ENCODE results near the gene SNAPC4. TPM values are rescaled to one million over a fixed set of nuclear protein-coding genes. Genes with fewer than 3 reads are reported as not detected.
A peak's percentile ranks its signal among the peaks of the same experiment; 100 is the strongest.

Gene SNAPC4
- polyA plus RNA-seq, 1 of the 3 experiments (the other 2 are of a cell fraction), result 9.2 TPM

- no peak for DNase-seq
- TF ChIP-seq RFX5 (IDR thresholded peaks at IDR 0.05; ENCODE audit: low read length) (no peak), TEAD4 (IDR thresholded peaks at IDR 0.05; ENCODE audit: borderline replicate concordance, insufficient read depth) (no peak), GATA2 (CRISPR knock-in tag; IDR thresholded peaks at IDR 0.05) (no peak), RCOR1 (IDR thresholded peaks at IDR 0.05; ENCODE audit: low read length) (no peak), RAD21 (IDR thresholded peaks at IDR 0.05; ENCODE audit: low read length) (no peak), SMC3 (IDR thresholded peaks at IDR 0.05; ENCODE audit: low read depth, low read length) (no peak), FOXJ3 (CRISPR knock-in tag; IDR thresholded peaks at IDR 0.05) (no peak), IRF3 (IDR thresholded peaks at IDR 0.05; ENCODE audit: low read depth, low read length) (no peak), POLR2AphosphoS5 (IDR thresholded peaks at IDR 0.05; ENCODE audit: low read depth, low read length) (no peak), NRF1 (IDR thresholded peaks at IDR 0.05; ENCODE audit: low read depth, low read length) (no peak), ELF1 (IDR thresholded peaks at IDR 0.05) (no peak), NFIC (IDR thresholded peaks at IDR 0.05; ENCODE audit: borderline replicate concordance) (no peak), EP300 (IDR thresholded peaks at IDR 0.05; ENCODE audit: borderline replicate concordance in 1 of 2, low read depth in 1 of 2, low read length in 1 of 2) (no peak), EZH2phosphoT487 (IDR thresholded peaks at IDR 0.05; ENCODE audit: borderline replicate concordance, low read depth) (no peak), CHD2 (IDR thresholded peaks at IDR 0.05; ENCODE audit: low read length, partially characterized antibody) (no peak)
- TF ChIP-seq, protein P1, sequence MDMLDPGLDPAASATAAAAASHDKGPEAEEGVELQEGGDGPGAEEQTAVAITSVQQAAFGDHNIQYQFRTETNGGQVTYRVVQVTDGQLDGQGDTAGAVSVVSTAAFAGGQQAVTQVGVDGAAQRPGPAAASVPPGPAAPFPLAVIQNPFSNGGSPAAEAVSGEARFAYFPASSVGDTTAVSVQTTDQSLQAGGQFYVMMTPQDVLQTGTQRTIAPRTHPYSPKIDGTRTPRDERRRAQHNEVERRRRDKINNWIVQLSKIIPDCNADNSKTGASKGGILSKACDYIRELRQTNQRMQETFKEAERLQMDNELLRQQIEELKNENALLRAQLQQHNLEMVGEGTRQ (IDR thresholded peaks at IDR 0.05; ENCODE audit: borderline replicate concordance, low read depth, low read length), result no peak
- Histone ChIP-seq H4K20me1 (ENCODE audit: insufficient read depth) (0 out of 2 replicates have a peak, but pooled peaks cover 3% of the 10 kb centered on the region), H3F3A (replicated peaks; ENCODE audit: insufficient read depth) (no peaks in the 10 kb centered on the region), H3K9me3 (no peaks in the 10 kb centered on the region), H3K4me1 (ENCODE audit: control insufficient read depth in 1 of 2, insufficient read depth in 2 of 2, low read depth in 1 of 2, low read length in 1 of 2) (peaks cover 0 to 52% of the 10 kb centered on the region in 2 experiments; a peak in 1 of 4 replicates), H2AFZ (ENCODE audit: low read depth) (no peak overlapping the region), H3K27ac (ENCODE audit: low read depth in 2 of 2, low read length in 1 of 2) (peak overlapping the region in 1 of 2 experiments; percentile 16; a peak in 1 of 4 replicates), H3K4me2 (no peak overlapping the region), H3K27me3 (ENCODE audit: insufficient read depth) (no peaks in the 10 kb centered on the region), H3K4me3 (ENCODE audit: low read depth in 2 of 2, low read length in 1 of 2) (no peak overlapping the region), H3K36me3 (replicated peaks in 1 of 2; ENCODE audit: control insufficient read depth in 1 of 2, insufficient read depth in 2 of 2, low read length in 1 of 2) (peaks cover 0 to 22% of the 10 kb centered on the region in 2 experiments), H3K9ac (no peak overlapping the region), H3K9me2 (no peaks in the 10 kb centered on the region), H3K79me2 (ENCODE audit: insufficient read depth) (no peaks in the 10 kb centered on the region)
- no CpG with 5 or more reads among the region's 2 CpGs for WGBS (ENCODE audit: low lambda C conversion rate)
- ChIA-PET POLR2A (no interaction called here), CTCF (interaction anchor here (1.6 to 1.9 kb wide), 2 partner anchors 13 to 46 kb away, joined by 6 to 7 read pairs; no protein-coding TSS in a partner anchor)
Measured at GRCh38 chr9:136358888-136359287, 41.1 kb downstream of the SNAPC4 start.

- Histone ChIP-seq H3K36me3 (replicated peaks in 1 of 2; ENCODE audit: control insufficient read depth in 1 of 2, insufficient read depth in 2 of 2, low read length in 1 of 2) (peaks cover 0 to 22% of the 10 kb centered on the region in 2 experiments), H3K4me1 (ENCODE audit: control insufficient read depth in 1 of 2, insufficient read depth in 2 of 2, low read depth in 1 of 2, low read length in 1 of 2) (peaks cover 0 to 54% of the 10 kb centered on the region in 2 experiments; a peak in 1 of 4 replicates), H3K27ac (ENCODE audit: low read depth in 2 of 2, low read length in 1 of 2) (no peak overlapping the region; a peak in 1 of 4 replicates), H4K20me1 (ENCODE audit: insufficient read depth) (0 out of 2 replicates have a peak, but pooled peaks cover 3% of the 10 kb centered on the region), H3F3A (replicated peaks; ENCODE audit: insufficient read depth) (no peaks in the 10 kb centered on the region), H3K4me2 (no peak overlapping the region), H3K79me2 (ENCODE audit: insufficient read depth) (no peaks in the 10 kb centered on the region), H3K27me3 (ENCODE audit: insufficient read depth) (no peaks in the 10 kb centered on the region), H3K4me3 (ENCODE audit: low read depth in 2 of 2, low read length in 1 of 2) (no peak overlapping the region), H3K9ac (no peak overlapping the region), H3K9me2 (no peaks in the 10 kb centered on the region), H3K9me3 (no peaks in the 10 kb centered on the region), H2AFZ (ENCODE audit: low read depth) (no peak overlapping the region)
- WGBS (ENCODE audit: low lambda C conversion rate), result 84% methylated on average over 8 of the region's 29 CpGs
- CTCF ChIA-PET, result interaction anchor here (1.6 to 1.9 kb wide), 2 partner anchors 14 to 45 kb away, joined by 6 to 7 read pairs; no protein-coding TSS in a partner anchor
- POLR2A ChIA-PET, result no interaction called here
- DNase-seq, result no peak
- no peak for TF ChIP-seq GABPA (IDR thresholded peaks at IDR 0.05; ENCODE audit: low read depth)
- TF ChIP-seq, protein P2, sequence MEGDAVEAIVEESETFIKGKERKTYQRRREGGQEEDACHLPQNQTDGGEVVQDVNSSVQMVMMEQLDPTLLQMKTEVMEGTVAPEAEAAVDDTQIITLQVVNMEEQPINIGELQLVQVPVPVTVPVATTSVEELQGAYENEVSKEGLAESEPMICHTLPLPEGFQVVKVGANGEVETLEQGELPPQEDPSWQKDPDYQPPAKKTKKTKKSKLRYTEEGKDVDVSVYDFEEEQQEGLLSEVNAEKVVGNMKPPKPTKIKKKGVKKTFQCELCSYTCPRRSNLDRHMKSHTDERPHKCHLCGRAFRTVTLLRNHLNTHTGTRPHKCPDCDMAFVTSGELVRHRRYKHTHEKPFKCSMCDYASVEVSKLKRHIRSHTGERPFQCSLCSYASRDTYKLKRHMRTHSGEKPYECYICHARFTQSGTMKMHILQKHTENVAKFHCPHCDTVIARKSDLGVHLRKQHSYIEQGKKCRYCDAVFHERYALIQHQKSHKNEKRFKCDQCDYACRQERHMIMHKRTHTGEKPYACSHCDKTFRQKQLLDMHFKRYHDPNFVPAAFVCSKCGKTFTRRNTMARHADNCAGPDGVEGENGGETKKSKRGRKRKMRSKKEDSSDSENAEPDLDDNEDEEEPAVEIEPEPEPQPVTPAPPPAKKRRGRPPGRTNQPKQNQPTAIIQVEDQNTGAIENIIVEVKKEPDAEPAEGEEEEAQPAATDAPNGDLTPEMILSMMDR (IDR thresholded peaks at IDR 0.05), result no peak
- TF ChIP-seq, protein P3, sequence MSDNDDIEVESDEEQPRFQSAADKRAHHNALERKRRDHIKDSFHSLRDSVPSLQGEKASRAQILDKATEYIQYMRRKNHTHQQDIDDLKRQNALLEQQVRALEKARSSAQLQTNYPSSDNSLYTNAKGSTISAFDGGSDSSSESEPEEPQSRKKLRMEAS (IDR thresholded peaks at IDR 0.05; ENCODE audit: low read depth), result no peak
- no peak for TF ChIP-seq JUND (IDR thresholded peaks at IDR 0.05)
- TF ChIP-seq FOSL2 (IDR thresholded peaks at IDR 0.05; ENCODE audit: borderline replicate concordance, low read depth), result no peak
- no peak for TF ChIP-seq NFIC (IDR thresholded peaks at IDR 0.05; ENCODE audit: borderline replicate concordance)
- TF ChIP-seq GATA2 (CRISPR knock-in tag; IDR thresholded peaks at IDR 0.05), result no peak
- no peak for TF ChIP-seq TEAD4 (IDR thresholded peaks at IDR 0.05; ENCODE audit: borderline replicate concordance, insufficient read depth)
- no peak for TF ChIP-seq TAF1 (IDR thresholded peaks at IDR 0.05; ENCODE audit: borderline replicate concordance, low read depth, low read length)
- TF ChIP-seq MEF2A (IDR thresholded peaks at IDR 0.05; ENCODE audit: borderline replicate concordance, low read depth), result no peak
- no peak for TF ChIP-seq ELF1 (IDR thresholded peaks at IDR 0.05)
- no peak for TF ChIP-seq SMC3 (IDR thresholded peaks at IDR 0.05; ENCODE audit: low read depth, low read length)
- TF ChIP-seq FOXM1 (IDR thresholded peaks at IDR 0.05; ENCODE audit: low read depth), result no peak
- TF ChIP-seq, protein P1 (IDR thresholded peaks at IDR 0.05; ENCODE audit: borderline replicate concordance, low read depth, low read length), result no peak
- no peak for TF ChIP-seq TCF12 (IDR thresholded peaks at IDR 0.05)
Measured at GRCh38 chr9:136358016-136358415, 42.0 kb downstream of the SNAPC4 start.
